GM12878 (cell line): ENCODE data around the gene CDKN1B. TPM values are rescaled to one million over a fixed set of nuclear protein-coding genes. Genes with fewer than 3 reads are reported as not detected.

ENCODE experiments used
- ATAC-seq: fragments of 200-7000 bp; cut with Tn5 transposase; 3 replicates; pipeline ENCODE4 v1.9.1; 2020; ENCODE audit warnings: mild to moderate bottlenecking, moderate library complexity
- BruUV-seq: library from RNA; stranded (reverse); fragments of 400-500 nt; replicated peaks from 2 replicates; lab custom pipeline; 2021; lab: Mats Ljungman, UMichigan
- CTCF ChIA-PET: fragments of 300-600 bp; sonication (Branson Sonifier 250); formaldehyde crosslinking; extraction: SDS; loops from one replicate; lab custom pipeline; 2021; ENCODE audit warnings: inconsistent platforms; lab: Yijun Ruan, JAX
- POLR2A ChIA-PET: fragments of 350-600 bp; formaldehyde crosslinking; extraction: SDS; loops from one replicate; lab custom pipeline; 2021; ENCODE audit warnings: inconsistent platforms; lab: Charles Lee
- RAD21 ChIA-PET: fragments of 300-600 bp; sonication (Branson Sonifier 250); formaldehyde crosslinking; loops from one replicate; lab custom pipeline; 2023; ENCODE audit warnings: antibody characterized with exemption; ENCODE audit not compliant: unreplicated experiment; lab: Charles Lee
- SMC1A ChIA-PET: fragments of 300-600 bp; sonication (Branson Sonifier 250); formaldehyde crosslinking; loops from one replicate; lab custom pipeline; 2023; ENCODE audit not compliant: unreplicated experiment, uncharacterized antibody; lab: Charles Lee
- DNase-seq: peaks from one replicate; pipeline ENCODE4 v3.0.0-alpha.2; 2011; ENCODE audit warnings: low read depth, low spot score
- FAIRE-seq: peaks from 3 replicates; lab custom pipeline; 2011; peaks lifted over from hg19 to GRCh38; lab: Jason Lieb, UNC
- H2AFZ ChIP-seq: 2 replicates; pipeline ENCODE4 v1.6.0; 2011; ENCODE audit warnings: low read depth, low read length, control low read depth; ENCODE audit not compliant: control insufficient read depth
- H3K27ac ChIP-seq: 2 replicates; pipeline ENCODE4 v1.5.1; 2011; ENCODE audit warnings: control low read depth; ENCODE audit not compliant: control insufficient read depth, insufficient read depth
- H3K27me3 ChIP-seq, 2 experiments: replicated peaks in 1 of 2; 2 replicates each; pipeline versions ENCODE4 v1.6.0 to v1.6.1; 2011; ENCODE audit warnings: low read length in 1 of 2; ENCODE audit not compliant: control insufficient read depth in 2 of 2, insufficient read depth in 2 of 2
- H3K36me3 ChIP-seq, 2 experiments: 2 replicates each; pipeline ENCODE4 v1.5.1; 2011; ENCODE audit warnings: low read length in 1 of 2; ENCODE audit not compliant: control insufficient read depth in 2 of 2, insufficient read depth in 2 of 2
- H3K4me1 ChIP-seq: 2 replicates; pipeline ENCODE4 v1.6.1; 2011; ENCODE audit warnings: mild to moderate bottlenecking, low read length, moderate library complexity, mixed read lengths; ENCODE audit not compliant: control insufficient read depth, insufficient read depth
- H3K4me2 ChIP-seq: 2 replicates; pipeline ENCODE4 v1.6.0; 2011; ENCODE audit warnings: control low read depth; ENCODE audit not compliant: control insufficient read depth, insufficient read depth
- H3K4me3 ChIP-seq: fragments of 200-600 bp; sonication (generic); 2 replicates; pipeline ENCODE4 v1.5.1; 2016
- H3K79me2 ChIP-seq: 2 replicates; pipeline ENCODE4 v1.6.0; 2011; ENCODE audit warnings: low read length; ENCODE audit not compliant: control insufficient read depth, insufficient read depth
- H3K9ac ChIP-seq: 2 replicates; pipeline ENCODE4 v1.8.0; 2011; ENCODE audit warnings: low read length, control low read depth, mixed read lengths; ENCODE audit not compliant: control insufficient read depth, insufficient read depth
- H3K9me3 ChIP-seq: replicated peaks from 3 replicates; pipeline ENCODE4 v1.5.1; 2011; ENCODE audit warnings: mild to moderate bottlenecking, low read length; ENCODE audit not compliant: control insufficient read depth, insufficient read depth
- H4K20me1 ChIP-seq: 2 replicates; pipeline ENCODE4 v1.6.0; 2011; ENCODE audit not compliant: control insufficient read depth, insufficient read depth
- ATF7 ChIP-seq: fragments of 450-650 bp; IDR thresholded peaks from 2 replicates; pipeline ENCODE4 v1.6.1; 2016; ENCODE audit warnings: low read depth, mild to moderate bottlenecking
- CREM ChIP-seq: IDR thresholded peaks from 2 replicates; pipeline ENCODE4 v1.6.1; 2014; ENCODE audit warnings: antibody characterized with exemption, low read depth
- FOXK2 ChIP-seq: fragments of 450-650 bp; IDR thresholded peaks from 2 replicates; pipeline ENCODE4 v1.6.1; 2017; ENCODE audit warnings: mild to moderate bottlenecking, moderate library complexity
- GABPA ChIP-seq: IDR thresholded peaks from 2 replicates; pipeline ENCODE4 v1.6.1; 2014; ENCODE audit warnings: antibody characterized with exemption, low read depth, mild to moderate bottlenecking, inconsistent platforms
- HCFC1 ChIP-seq: fragments of 150-350 bp; IDR thresholded peaks from 2 replicates; pipeline ENCODE4 v1.6.1; 2014; ENCODE audit warnings: low read length
- NR2F1 ChIP-seq: fragments of 450-650 bp; conservative IDR thresholded peaks from 2 replicates; pipeline ENCODE4 v1.6.1; 2017; ENCODE audit warnings: mild to moderate bottlenecking
- PML ChIP-seq: IDR thresholded peaks from 2 replicates; pipeline ENCODE4 v1.6.1; 2012; ENCODE audit warnings: low read length, inconsistent platforms
- POU2F2 ChIP-seq: IDR thresholded peaks from 3 replicates; pipeline ENCODE4 v1.6.1; 2011; ENCODE audit warnings: low read depth, mild to moderate bottlenecking, low read length, borderline replicate concordance
- SMC3 ChIP-seq: IDR thresholded peaks from 2 replicates; pipeline ENCODE4 v1.6.1; 2011; ENCODE audit warnings: low read length, improper control_type of control experiment, borderline replicate concordance
- SRF ChIP-seq, 2 experiments: IDR thresholded peaks; 2 replicates each; pipeline ENCODE4 v1.6.1; 2011; ENCODE audit warnings: low read depth in 2 of 2, low read length in 2 of 2, mild to moderate bottlenecking in 1 of 2, moderate library complexity in 1 of 2
- TCF12 ChIP-seq: IDR thresholded peaks from 2 replicates; pipeline ENCODE4 v1.6.1; 2011; ENCODE audit warnings: low read depth, mild to moderate bottlenecking, low read length
- in situ Hi-C: fragments of 300-500 bp; cut with MboI; formaldehyde crosslinking; loops from 9 replicates; pipeline ENCODE4 v1.14.3; 2018; ENCODE audit warnings: mixed read lengths
- intact Hi-C: fragments of 100-400 bp; cut with micrococcal nuclease; formaldehyde crosslinking; loops from one replicate; pipeline ENCODE4 v1.14.2; 2022; ENCODE audit not compliant: unreplicated experiment
- polyA plus RNA-seq, 11 experiments: library from polyadenylated mRNA; depleted of rRNA in 4 of 11; unstranded in 6 of 11; stranded (reverse) in 5 of 11; fragments of >200 nt; fragmentation: Nextera tagmentation in 4 of 11; fragmentation: Illumina TruSeq in 1 of 11; extraction: Ambion mirVana in 4 of 11; extraction: Trizol in 1 of 11; gene quantifications; 1 replicate in 1 of 11; 2 replicates in 10 of 11; pipeline versions ENCODE4 v1.2.1 to v1.2.3, GENCODE V29; 2011 to 2016; ENCODE audit warnings: inconsistent platforms in 2 of 11, missing spikeins in 2 of 11, low read depth in 1 of 11
- total RNA-seq, 4 experiments: library from RNA; depleted of rRNA in 3 of 4; stranded (reverse); fragments of >200 nt in 3 of 4; fragmentation: Illumina TruSeq in 1 of 4; extraction: Trizol in 1 of 4; gene quantifications; 2 replicates each; pipeline versions ENCODE4 v1.2.1 to v1.2.3, GENCODE V29; 2013 to 2021
- TF ChIP-seq, protein P1 (sequence below): fragments of 450-650 bp; IDR thresholded peaks from 2 replicates; pipeline ENCODE4 v1.6.1; 2017; ENCODE audit warnings: mild to moderate bottlenecking
- TF ChIP-seq, protein P2 (sequence below): fragments of 450-650 bp; IDR thresholded peaks from 2 replicates; pipeline ENCODE4 v1.6.1; 2014; ENCODE audit warnings: mild to moderate bottlenecking
- TF ChIP-seq, protein P3 (sequence below): IDR thresholded peaks from 2 replicates; pipeline ENCODE4 v1.6.1; 2011; ENCODE audit warnings: low read depth, mild to moderate bottlenecking, low read length, moderate library complexity, borderline replicate concordance; ENCODE audit errors: extremely low read depth
- TF ChIP-seq, protein P4 (sequence below): fragments of 450-650 bp; IDR thresholded peaks from 2 replicates; pipeline ENCODE4 v1.6.1; 2018; ENCODE audit warnings: borderline replicate concordance, mild to moderate bottlenecking; ENCODE audit not compliant: partially characterized antibody

CDKN1B gene
- total and polyA plus RNA-seq, 10 of the 15 experiments (the other 5 are each of a cell fraction or from before 2014, with no cell fraction given): 4.2 to 39.1 (median 23.1) TPM

DNA sequence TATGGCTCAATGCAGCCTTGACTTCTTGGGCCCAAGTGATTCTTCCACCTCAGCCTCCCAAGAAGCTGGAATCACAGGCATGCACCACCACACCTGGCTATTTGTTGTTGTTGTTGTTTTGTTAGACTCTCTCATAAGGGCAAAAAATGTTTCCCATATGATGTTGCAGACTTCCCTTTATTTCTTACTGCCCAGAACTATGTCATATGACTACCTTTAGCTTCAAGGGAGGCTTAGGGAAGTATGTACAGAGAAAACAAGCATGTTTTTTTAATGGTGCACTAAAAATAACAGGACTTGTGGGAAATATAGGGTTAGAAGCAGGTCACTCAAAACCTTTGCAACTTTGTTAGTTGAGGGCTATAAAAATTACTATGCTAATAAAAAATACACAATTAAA lies 16.9 kb upstream of the CDKN1B start:
- Histone ChIP-seq H3K4me1 (peaks cover 28% of the 10 kb centered on the region), H3K9me3 (no peaks in the 10 kb centered on the region), H3K4me3 (no peak overlapping the region), H3K27ac (no peak overlapping the region), H3K36me3 (no peaks in the 10 kb centered on the region), H3K79me2 (no peaks in the 10 kb centered on the region; the same call in none of the 2 replicates), H2AFZ (no peak overlapping the region), H4K20me1 (no peaks in the 10 kb centered on the region), H3K9ac (no peak overlapping the region), H3K4me2 (no peak overlapping the region), H3K27me3 (no peaks in the 10 kb centered on the region)
- in situ Hi-C loops (loop anchor here (10.0 kb wide), 1 partner anchor 615 kb away; no protein-coding TSS in a partner anchor), intact Hi-C loops (loop anchor here (5.0 kb wide), 3 partner anchors 138 to 618 kb away; partner anchors contain the start of gene DUSP16)
- FAIRE-seq: no peak
- SMC1A ChIA-PET: interaction anchor here (0.7 to 5.8 kb wide), 9 partner anchors 9 to 342 kb away, joined by 3 to 51 read pairs (median 4); no protein-coding TSS in a partner anchor
- RAD21 ChIA-PET: interaction anchor here (0.6 to 2.5 kb wide), 8 partner anchors 10 to 866 kb away, joined by 3 to 13 read pairs (median 3); no protein-coding TSS in a partner anchor
- TF ChIP-seq SMC3 (no peak), SRF (IDR thresholded peaks at IDR 0.05; ENCODE audit: low read depth in 2 of 2, low read length in 2 of 2) (no peak), GABPA (no peak), ATF7 (no peak), HCFC1 (no peak), TCF12 (no peak), POU2F2 (no peak), CREM (no peak), FOXK2 (no peak), NR2F1 (no peak), PML (no peak)
- TF ChIP-seq, protein P1, sequence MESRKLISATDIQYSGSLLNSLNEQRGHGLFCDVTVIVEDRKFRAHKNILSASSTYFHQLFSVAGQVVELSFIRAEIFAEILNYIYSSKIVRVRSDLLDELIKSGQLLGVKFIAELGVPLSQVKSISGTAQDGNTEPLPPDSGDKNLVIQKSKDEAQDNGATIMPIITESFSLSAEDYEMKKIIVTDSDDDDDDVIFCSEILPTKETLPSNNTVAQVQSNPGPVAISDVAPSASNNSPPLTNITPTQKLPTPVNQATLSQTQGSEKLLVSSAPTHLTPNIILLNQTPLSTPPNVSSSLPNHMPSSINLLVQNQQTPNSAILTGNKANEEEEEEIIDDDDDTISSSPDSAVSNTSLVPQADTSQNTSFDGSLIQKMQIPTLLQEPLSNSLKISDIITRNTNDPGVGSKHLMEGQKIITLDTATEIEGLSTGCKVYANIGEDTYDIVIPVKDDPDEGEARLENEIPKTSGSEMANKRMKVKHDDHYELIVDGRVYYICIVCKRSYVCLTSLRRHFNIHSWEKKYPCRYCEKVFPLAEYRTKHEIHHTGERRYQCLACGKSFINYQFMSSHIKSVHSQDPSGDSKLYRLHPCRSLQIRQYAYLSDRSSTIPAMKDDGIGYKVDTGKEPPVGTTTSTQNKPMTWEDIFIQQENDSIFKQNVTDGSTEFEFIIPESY: no peak
- TF ChIP-seq, protein P2, sequence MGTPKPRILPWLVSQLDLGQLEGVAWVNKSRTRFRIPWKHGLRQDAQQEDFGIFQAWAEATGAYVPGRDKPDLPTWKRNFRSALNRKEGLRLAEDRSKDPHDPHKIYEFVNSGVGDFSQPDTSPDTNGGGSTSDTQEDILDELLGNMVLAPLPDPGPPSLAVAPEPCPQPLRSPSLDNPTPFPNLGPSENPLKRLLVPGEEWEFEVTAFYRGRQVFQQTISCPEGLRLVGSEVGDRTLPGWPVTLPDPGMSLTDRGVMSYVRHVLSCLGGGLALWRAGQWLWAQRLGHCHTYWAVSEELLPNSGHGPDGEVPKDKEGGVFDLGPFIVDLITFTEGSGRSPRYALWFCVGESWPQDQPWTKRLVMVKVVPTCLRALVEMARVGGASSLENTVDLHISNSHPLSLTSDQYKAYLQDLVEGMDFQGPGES: no peak
- TF ChIP-seq, protein P3, sequence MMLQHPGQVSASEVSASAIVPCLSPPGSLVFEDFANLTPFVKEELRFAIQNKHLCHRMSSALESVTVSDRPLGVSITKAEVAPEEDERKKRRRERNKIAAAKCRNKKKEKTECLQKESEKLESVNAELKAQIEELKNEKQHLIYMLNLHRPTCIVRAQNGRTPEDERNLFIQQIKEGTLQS: no peak
- TF ChIP-seq, protein P4, sequence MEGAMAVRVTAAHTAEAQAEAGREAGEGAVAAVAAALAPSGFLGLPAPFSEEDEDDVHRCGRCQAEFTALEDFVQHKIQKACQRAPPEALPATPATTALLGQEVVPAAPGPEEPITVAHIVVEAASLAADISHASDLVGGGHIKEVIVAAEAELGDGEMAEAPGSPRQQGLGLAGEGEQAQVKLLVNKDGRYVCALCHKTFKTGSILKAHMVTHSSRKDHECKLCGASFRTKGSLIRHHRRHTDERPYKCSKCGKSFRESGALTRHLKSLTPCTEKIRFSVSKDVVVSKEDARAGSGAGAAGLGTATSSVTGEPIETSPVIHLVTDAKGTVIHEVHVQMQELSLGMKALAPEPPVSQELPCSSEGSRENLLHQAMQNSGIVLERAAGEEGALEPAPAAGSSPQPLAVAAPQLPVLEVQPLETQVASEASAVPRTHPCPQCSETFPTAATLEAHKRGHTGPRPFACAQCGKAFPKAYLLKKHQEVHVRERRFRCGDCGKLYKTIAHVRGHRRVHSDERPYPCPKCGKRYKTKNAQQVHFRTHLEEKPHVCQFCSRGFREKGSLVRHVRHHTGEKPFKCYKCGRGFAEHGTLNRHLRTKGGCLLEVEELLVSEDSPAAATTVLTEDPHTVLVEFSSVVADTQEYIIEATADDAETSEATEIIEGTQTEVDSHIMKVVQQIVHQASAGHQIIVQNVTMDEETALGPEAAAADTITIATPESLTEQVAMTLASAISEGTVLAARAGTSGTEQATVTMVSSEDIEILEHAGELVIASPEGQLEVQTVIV: no peak
- no peak for DNase-seq
- POLR2A ChIA-PET: interaction anchor here (0.8 to 1.6 kb wide), 8 partner anchors 10 to 55 kb away, joined by 3 to 5 read pairs (median 3); no protein-coding TSS in a partner anchor
- no peak for ATAC-seq
- CTCF ChIA-PET: interaction anchor here (1.1 to 1.6 kb wide), 4 partner anchors 16 to 324 kb away, joined by 3 to 4 read pairs (median 4); no protein-coding TSS in a partner anchor
- no TSS peak for BruUV-seq
